ENCODE measurements around the gene PPP2R2B. TPM values are rescaled to one million over a fixed set of nuclear protein-coding genes. Genes with fewer than 3 reads are reported as not detected.

The PPP2R2B gene
- total RNA-seq, 1 donor: not detected

DNA sequence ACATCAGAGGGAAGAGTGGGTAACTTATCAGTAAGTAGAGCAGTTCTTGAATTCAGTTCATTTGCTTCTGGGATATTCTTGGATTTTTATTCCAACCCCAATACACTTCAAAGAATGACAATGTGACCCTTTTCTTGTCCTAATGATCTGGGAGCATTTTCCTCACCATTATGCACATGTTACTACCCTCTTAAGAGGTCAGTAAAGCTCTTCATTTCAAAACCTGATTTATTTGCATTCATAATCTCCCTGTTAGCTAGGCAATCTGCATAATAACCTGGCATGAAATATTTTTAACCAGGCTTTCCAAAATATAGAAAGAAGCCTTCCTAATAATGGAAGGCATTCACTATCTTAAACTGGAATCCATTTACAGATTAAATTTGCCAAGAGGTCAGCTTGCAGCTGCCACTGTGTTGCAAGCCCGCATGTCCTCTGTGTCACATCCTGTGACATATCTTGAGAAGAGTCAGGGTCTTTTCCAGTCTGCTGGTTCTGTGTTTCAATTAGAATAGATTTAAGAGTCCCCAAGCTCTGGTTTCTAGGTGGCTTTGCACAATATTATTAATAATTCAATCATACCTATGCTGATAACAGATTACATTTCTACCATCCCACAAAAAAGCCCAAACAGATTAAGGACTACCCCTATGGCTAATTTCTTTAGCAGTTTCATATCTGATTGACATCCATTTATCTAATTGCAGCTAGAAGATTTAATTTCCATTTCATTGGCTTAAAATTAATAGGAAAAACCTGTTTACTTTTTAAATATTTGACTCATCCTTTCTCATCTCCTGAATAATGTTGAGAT is 30.9 kb upstream of the PPP2R2B start:
- no peaks in the 10 kb centered on the region for H3K36me3 ChIP-seq (ENCODE audit: insufficient read depth, low read length)
- no peak for TF ChIP-seq CTCF (IDR thresholded peaks at IDR 0.05; ENCODE audit: extremely low read depth, low read depth, low read length)
- H3K4me1 ChIP-seq (ENCODE audit: insufficient read depth, low read length): no peaks in the 10 kb centered on the region
- no peak overlapping the region for H3K27ac ChIP-seq (ENCODE audit: low read depth, low read length)
- no peak for DNase-seq (ENCODE audit: insufficient read length, low spot score, missing footprints)
- no peaks in the 10 kb centered on the region for H3K79me2 ChIP-seq (ENCODE audit: insufficient read depth, low read length)
- no peak overlapping the region for H3K4me2 ChIP-seq (ENCODE audit: insufficient read depth, low read length)
- H2AFZ ChIP-seq (ENCODE audit: low read length): no peak overlapping the region
- no peaks in the 10 kb centered on the region for H3K9me3 ChIP-seq (ENCODE audit: low read depth, low read length)
- H3K27me3 ChIP-seq (ENCODE audit: insufficient read depth, low read length): no peaks in the 10 kb centered on the region
- no peaks in the 10 kb centered on the region for H4K20me1 ChIP-seq (ENCODE audit: insufficient read depth, low read length)
- no peak overlapping the region for H3K4me3 ChIP-seq (ENCODE audit: insufficient read depth, low read length)

- no peaks in the 10 kb centered on the region for H3K36me3 ChIP-seq (ENCODE audit: insufficient read depth, low read length)
- DNase-seq (ENCODE audit: insufficient read length, low spot score, missing footprints): no peak
- no peaks in the 10 kb centered on the region for H3K79me2 ChIP-seq (ENCODE audit: insufficient read depth, low read length)
Observed at GRCh38 chr5:146906803-146907202, 28.2 kb upstream of the PPP2R2B start.

GRCh38 chr5:146904890-146905289 is 26.3 kb upstream of the PPP2R2B start:
- no peaks in the 10 kb centered on the region for H4K20me1 ChIP-seq (ENCODE audit: insufficient read depth, low read length)
- no peaks in the 10 kb centered on the region for H3K79me2 ChIP-seq (ENCODE audit: insufficient read depth, low read length)
- H3K27me3 ChIP-seq (ENCODE audit: insufficient read depth, low read length): no peaks in the 10 kb centered on the region
- no peaks in the 10 kb centered on the region for H3K36me3 ChIP-seq (ENCODE audit: insufficient read depth, low read length)
- no peak overlapping the region for H3K4me3 ChIP-seq (ENCODE audit: insufficient read depth, low read length)
- no peak overlapping the region for H3K27ac ChIP-seq (ENCODE audit: low read depth, low read length)
- TF ChIP-seq CTCF (IDR thresholded peaks at IDR 0.05; ENCODE audit: extremely low read depth, low read depth, low read length): no peak
- no peaks in the 10 kb centered on the region for H3K4me1 ChIP-seq (ENCODE audit: insufficient read depth, low read length)
- no peak for DNase-seq (ENCODE audit: insufficient read length, low spot score, missing footprints)
- no peak overlapping the region for H2AFZ ChIP-seq (ENCODE audit: low read length)
- no peaks in the 10 kb centered on the region for H3K9me3 ChIP-seq (ENCODE audit: low read depth, low read length)
- H3K4me2 ChIP-seq (ENCODE audit: insufficient read depth, low read length): no peak overlapping the region

More at GRCh38 chr5:146906803-146907202, 28.2 kb upstream of the PPP2R2B start:
- H3K27me3 ChIP-seq (ENCODE audit: insufficient read depth, low read length): no peaks in the 10 kb centered on the region
- no peaks in the 10 kb centered on the region for H3K9me3 ChIP-seq (ENCODE audit: low read depth, low read length)
- no peak overlapping the region for H3K4me2 ChIP-seq (ENCODE audit: insufficient read depth, low read length)
- no peak overlapping the region for H2AFZ ChIP-seq (ENCODE audit: low read length)
- no peak overlapping the region for H3K4me3 ChIP-seq (ENCODE audit: insufficient read depth, low read length)
- no peaks in the 10 kb centered on the region for H3K4me1 ChIP-seq (ENCODE audit: insufficient read depth, low read length)
- H4K20me1 ChIP-seq (ENCODE audit: insufficient read depth, low read length): no peaks in the 10 kb centered on the region
- H3K27ac ChIP-seq (ENCODE audit: low read depth, low read length): no peak overlapping the region
- no peak for TF ChIP-seq CTCF (IDR thresholded peaks at IDR 0.05; ENCODE audit: extremely low read depth, low read depth, low read length)

DNA sequence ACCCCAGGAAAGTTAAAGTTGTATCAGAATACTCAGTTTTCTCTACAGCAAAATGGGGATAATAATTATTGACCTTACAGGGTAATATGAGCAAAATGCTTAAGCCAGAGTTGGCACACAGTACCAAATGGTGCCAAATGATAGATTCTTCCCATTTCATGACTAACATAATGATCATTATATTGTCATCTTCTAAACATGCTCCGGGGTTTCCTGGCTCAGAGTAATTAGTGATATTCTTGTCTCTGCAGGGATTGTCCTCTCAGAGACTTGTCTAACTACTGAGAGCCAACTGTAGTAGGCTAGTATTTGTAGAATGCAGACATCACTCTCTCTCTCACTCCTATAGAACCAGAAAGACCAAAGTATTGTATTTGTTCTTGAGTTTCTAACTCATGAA is 25.2 kb upstream of the PPP2R2B start:
- Histone ChIP-seq H3K4me3 (ENCODE audit: insufficient read depth, low read length) (no peak overlapping the region), H2AFZ (ENCODE audit: low read length) (no peak overlapping the region), H4K20me1 (ENCODE audit: insufficient read depth, low read length) (no peaks in the 10 kb centered on the region), H3K9me3 (ENCODE audit: low read depth, low read length) (no peaks in the 10 kb centered on the region), H3K4me1 (ENCODE audit: insufficient read depth, low read length) (no peaks in the 10 kb centered on the region), H3K4me2 (ENCODE audit: insufficient read depth, low read length) (no peak overlapping the region), H3K36me3 (ENCODE audit: insufficient read depth, low read length) (no peaks in the 10 kb centered on the region), H3K27ac (ENCODE audit: low read depth, low read length) (no peak overlapping the region), H3K27me3 (ENCODE audit: insufficient read depth, low read length) (no peaks in the 10 kb centered on the region), H3K79me2 (ENCODE audit: insufficient read depth, low read length) (no peaks in the 10 kb centered on the region)
- no peak for DNase-seq (ENCODE audit: insufficient read length, low spot score, missing footprints)
- TF ChIP-seq CTCF (IDR thresholded peaks at IDR 0.05; ENCODE audit: extremely low read depth, low read depth, low read length): no peak

Data from osteoblast (primary cell).